Measurements from ENCODE around the gene PLXNA1.

DNA sequence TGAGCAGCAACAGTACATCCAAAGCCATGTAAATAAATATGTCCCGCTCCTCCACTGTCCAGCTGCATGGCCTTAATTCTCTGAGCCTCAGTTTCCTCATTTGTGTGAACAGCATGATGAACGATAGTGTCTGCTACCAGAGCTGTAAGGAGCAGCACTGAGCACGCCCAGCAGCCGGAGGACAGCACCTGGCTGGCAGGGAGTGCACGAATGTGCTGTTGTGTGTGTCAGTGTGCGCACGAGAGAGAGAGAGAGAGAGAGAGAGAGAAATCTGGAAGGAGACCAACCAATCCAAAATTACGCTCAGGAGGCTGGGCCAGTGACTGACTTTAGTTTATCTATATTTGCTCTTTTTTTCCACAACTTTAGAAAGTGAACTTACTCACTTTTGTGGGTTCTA is 26.6 kb upstream of the PLXNA1 start:
- no peak for TF ChIP-seq ZNF668 (CRISPR knock-in tag; IDR thresholded peaks at IDR 0.05)
- TF ChIP-seq SMAD3 (CRISPR knock-in tag; conservative IDR thresholded peaks at IDR 0.05): no peak
- TF ChIP-seq CBFA2T3 (IDR thresholded peaks at IDR 0.05): no peak
- no peak for TF ChIP-seq CTCF (IDR thresholded peaks at IDR 0.05 in 2 of 3, conservative IDR thresholded peaks at IDR 0.05 in 1 of 3; ENCODE audit: insufficient read depth in 2 of 3, low read depth in 1 of 3, low read length in 3 of 3)
- no peak for TF ChIP-seq FOXM1 (IDR thresholded peaks at IDR 0.05; ENCODE audit: low read depth)
- TF ChIP-seq FOXM1 (CRISPR knock-in tag; IDR thresholded peaks at IDR 0.05; ENCODE audit: low read depth): no peak
- TF ChIP-seq POLR2H (tag; IDR thresholded peaks at IDR 0.05; ENCODE audit: low read depth): no peak
- TF ChIP-seq MAZ (CRISPR knock-in tag; conservative IDR thresholded peaks at IDR 0.05 in 1 of 2, IDR thresholded peaks at IDR 0.05 in 1 of 2): no peak
- no peak for TF ChIP-seq SP1 (CRISPR knock-in tag; IDR thresholded peaks at IDR 0.05)
- TF ChIP-seq JUNB (CRISPR knock-in tag; conservative IDR thresholded peaks at IDR 0.05): no peak
- TF ChIP-seq, protein P1, sequence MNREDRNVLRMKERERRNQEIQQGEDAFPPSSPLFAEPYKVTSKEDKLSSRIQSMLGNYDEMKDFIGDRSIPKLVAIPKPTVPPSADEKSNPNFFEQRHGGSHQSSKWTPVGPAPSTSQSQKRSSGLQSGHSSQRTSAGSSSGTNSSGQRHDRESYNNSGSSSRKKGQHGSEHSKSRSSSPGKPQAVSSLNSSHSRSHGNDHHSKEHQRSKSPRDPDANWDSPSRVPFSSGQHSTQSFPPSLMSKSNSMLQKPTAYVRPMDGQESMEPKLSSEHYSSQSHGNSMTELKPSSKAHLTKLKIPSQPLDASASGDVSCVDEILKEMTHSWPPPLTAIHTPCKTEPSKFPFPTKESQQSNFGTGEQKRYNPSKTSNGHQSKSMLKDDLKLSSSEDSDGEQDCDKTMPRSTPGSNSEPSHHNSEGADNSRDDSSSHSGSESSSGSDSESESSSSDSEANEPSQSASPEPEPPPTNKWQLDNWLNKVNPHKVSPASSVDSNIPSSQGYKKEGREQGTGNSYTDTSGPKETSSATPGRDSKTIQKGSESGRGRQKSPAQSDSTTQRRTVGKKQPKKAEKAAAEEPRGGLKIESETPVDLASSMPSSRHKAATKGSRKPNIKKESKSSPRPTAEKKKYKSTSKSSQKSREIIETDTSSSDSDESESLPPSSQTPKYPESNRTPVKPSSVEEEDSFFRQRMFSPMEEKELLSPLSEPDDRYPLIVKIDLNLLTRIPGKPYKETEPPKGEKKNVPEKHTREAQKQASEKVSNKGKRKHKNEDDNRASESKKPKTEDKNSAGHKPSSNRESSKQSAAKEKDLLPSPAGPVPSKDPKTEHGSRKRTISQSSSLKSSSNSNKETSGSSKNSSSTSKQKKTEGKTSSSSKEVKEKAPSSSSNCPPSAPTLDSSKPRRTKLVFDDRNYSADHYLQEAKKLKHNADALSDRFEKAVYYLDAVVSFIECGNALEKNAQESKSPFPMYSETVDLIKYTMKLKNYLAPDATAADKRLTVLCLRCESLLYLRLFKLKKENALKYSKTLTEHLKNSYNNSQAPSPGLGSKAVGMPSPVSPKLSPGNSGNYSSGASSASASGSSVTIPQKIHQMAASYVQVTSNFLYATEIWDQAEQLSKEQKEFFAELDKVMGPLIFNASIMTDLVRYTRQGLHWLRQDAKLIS (CRISPR knock-in tag; IDR thresholded peaks at IDR 0.05): no peak
- TF ChIP-seq ZNF311 (CRISPR knock-in tag; IDR thresholded peaks at IDR 0.05): no peak
- no peak for TF ChIP-seq E2F1 (CRISPR knock-in tag; IDR thresholded peaks at IDR 0.05)
- no peak for TF ChIP-seq ADNP (tag; IDR thresholded peaks at IDR 0.05)

All from K562 (cell line).